GM19023 (cell line): ENCODE data around the gene CDK13.
A peak's percentile ranks its signal among the peaks of the same experiment; 100 is the strongest.
"Not testable (repeated sequence)": the region's sequence is repeated elsewhere in the genome, so short reads cannot be mapped to it uniquely, and the experiment has no call there.

Experiments used
- ATAC-seq: cut with Tn5 transposase; IDR thresholded peaks from one replicate; pipeline ENCODE4 v1.9.1; 2021; ENCODE audit warnings: mild to moderate bottlenecking, moderate library complexity; ENCODE audit not compliant: unreplicated experiment

The CDK13 gene

DNA sequence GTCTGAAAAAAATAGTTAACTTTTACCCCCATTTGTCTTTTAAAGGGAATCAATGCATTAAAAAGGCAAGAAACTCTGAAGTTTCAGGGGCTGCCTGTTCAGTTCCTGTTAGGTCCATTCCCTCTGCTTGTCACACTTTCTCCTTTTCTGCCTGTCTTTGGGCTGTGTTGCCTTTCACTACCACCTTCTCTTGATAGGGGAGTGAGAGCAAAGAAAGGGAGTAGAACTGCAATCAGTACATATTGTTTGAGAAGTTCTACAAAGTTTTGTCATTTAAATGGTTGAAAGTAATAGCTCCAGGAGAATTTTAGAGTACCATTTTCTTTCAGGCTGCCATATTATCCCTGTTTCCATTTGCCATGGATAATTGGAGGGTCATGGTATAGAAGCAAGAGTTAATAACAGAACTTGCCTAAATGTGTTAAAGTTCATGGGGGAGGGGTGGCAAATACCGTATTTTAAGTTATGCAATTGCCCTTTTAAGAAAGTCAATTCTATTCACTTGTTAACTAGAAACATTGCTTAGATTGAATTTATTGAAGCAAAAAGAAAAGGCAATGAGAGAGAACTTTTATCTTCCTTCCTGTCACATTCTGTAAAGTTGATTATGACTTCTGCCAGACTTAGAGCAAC is 145.8 kb downstream of the CDK13 start:
- ATAC-seq = no peak

DNA sequence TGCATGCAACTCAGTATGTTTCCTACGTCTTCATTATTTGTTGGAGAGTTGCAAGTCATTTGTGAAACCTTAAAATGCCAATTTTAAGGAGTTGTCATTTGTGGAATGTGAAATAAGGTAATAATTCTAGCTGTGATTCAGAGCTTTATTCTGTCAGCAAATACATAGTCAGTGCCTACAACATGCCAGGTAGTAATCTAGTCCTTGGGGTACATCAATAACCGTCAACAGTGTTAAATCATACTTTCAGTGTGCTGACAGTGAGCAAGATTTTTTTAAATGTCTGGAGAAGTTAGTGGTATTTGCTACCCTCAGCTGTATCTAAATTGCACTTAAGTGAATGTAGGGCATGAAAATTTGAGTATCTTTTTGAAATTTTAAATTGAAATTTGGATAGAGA is 147.7 kb downstream of the CDK13 start:
- no peak for ATAC-seq

DNA sequence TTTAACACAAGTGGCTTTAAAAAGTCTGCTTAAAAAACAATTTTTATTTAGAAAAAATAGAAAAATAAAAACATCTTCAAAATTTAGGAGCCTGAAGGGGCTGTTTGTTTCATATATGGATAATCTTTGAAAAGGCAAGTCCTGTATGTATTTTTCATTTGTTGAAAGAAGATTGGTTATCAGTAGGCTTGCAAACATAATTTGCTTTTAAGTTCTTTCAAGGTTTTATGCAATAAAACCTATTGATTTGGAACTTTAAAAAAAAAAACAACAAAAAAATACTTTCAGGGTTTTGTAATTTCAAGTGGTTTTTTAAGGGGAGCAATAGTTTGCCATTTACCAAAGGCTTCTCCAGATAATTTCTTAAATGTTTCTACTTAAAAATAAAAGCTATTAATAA is 148.8 kb downstream of the CDK13 start:
- ATAC-seq = no peak

DNA sequence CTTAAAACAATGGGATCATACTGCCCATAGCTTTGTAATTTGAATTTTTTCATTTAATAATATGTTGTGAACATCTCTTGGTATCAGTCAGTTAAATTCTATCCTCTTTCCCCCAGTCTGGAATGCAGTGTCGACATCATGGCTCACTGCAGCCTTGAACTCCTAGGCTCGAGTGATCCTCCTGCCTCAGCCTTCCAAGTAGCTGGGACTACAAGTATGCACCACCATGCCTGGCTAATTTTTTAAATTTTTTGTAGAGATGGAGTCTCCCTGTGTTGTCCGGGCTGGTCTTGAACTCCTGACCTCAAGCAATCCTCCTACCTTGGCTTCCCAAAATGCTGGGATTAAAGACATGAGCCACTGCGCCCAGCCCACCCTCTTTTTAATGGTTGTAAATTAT is 149.8 kb downstream of the CDK13 start:
- ATAC-seq = no peak

DNA sequence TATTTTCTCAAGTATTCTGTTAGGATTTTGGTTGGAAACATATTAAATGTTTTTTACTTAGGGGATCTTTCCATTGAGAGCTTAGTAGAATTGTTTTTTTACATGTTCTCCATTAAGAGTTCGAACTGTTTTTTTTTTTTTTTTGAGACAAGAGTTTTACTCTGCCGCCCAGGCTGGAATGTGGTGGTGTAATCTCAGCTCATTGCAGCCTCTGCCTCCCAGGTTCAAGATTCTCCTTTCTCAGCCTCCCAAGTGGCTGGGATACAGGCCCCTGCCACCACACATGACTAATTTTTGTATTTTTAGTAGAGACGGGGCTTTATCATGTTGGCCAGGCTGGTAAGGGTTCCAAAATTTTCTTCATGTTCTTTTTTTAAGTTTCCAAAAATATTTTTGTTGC is 151.1 kb downstream of the CDK13 start:
- ATAC-seq = no peak

DNA sequence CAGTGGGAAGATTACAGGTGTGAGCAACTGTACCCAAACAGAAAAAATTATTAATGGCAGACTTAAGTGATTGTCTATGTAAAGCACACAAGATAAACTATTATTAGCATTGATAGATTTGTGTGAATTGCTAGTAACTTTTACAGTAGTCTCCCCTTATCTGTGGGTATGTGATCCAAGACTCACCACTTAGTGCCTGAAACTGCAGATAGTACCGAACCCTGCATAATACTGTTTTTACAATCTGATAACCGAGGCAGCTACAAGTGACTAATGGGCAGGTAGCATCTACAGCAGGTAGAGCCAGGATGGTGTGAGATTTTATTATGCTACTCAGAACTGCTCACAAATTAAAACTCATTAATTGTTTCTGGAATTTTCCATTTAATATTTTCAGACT is 152.8 kb downstream of the CDK13 start:
- no peak for ATAC-seq

DNA sequence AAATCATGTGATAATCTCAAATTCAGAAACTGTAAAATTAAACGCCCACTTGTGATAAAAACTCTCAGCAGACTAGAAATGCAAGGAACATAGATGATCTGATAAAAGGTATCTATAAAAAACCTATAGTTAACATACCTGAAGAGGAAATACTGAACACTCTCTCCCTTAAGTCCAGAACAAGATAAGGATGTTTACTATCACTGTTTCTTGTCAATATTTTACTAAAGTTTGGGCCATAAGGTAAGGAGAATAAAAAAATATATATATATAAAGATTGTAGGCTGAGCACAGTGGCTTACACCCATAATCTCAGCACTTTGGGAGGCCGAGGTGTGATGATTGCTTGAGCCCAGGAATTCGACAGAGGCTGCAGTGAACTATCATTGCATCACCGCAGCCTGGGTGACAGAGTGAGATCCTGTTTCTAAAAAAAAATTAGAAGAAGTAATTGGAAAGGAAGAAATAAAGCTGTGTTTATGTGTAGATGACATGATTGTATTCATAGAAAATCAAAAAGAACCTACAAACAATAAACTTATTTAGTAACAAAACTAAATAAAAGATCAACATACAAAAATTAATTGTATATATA is 155.9 kb downstream of the CDK13 start:
- no peak for ATAC-seq

DNA sequence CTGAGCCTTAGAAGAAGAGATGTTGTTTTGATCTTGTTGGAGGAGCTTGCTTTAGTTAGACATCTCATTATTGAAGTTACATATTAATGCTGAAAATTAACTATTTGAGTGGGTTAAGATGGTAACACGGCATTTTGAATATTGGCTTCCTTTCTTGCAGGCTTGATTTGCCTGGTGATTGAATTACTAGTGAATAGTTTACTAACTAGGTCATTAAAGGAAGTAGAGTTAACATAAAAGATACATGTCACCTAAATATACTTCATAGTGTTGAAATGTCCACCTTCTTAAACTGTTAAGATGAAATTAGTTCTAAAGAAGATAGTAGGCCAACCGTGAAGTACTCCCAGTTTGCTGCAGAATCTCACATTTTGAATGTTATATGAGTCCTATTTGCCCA is 165.9 kb downstream of the CDK13 start:
- ATAC-seq = no peak

DNA sequence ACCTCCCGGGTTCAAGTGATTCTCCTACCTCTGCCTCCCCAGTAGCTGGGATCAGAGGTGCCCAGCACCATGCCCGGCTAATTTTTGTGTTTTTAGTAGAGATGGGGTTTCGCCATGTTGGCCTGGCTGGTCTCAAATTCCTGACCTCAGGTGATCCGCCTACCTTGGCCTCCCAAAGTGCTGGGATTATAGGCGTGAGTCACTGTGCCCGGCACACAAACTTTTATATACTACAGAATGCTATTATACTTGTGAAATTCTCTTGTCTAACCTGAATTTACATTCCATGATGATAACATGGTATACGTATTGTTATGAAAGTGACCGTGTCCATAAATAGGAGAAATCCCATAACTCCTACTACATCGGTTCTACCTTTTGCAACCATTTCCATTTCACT is 167.1 kb downstream of the CDK13 start:
- ATAC-seq = not testable (repeated sequence)

DNA sequence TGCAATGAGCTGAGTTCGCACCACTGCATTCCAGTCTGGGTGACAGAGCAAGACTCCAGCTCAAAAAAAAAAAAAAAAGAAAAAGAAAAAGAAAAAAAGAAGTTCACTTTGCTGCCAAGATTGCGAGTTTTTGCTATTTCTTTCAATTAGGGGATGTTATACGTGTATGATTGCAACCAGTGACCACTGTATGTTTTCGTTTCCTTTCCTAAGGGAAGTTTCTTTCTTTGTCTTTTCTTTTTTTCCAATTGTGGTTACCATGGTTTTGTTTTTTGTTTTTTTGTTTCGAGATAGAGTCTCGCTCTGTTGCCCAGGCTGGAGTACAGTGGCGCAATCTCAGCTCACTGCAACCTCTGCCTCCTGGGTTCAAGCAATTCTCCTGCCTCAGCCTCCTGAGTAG is 168.1 kb downstream of the CDK13 start:
- not testable (repeated sequence) for ATAC-seq

DNA sequence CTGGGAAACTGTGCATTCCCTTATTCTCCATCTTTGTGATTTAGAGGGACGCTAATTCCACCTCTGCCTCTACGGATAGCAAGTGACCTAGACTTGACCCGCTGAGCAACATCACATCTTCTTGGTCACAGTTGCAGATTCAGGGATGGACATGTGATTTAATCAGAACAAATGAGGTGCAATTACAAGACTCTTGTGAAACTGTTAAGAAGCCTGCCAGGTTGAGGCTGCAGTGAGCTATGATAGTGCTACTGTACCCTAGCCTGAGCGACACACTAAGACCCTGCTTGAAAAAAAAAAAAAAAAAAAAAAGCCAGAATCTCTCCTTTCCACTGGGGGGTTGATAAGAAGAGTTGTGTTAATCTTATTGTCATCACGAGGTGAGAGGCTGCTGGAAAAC is 170.0 kb downstream of the CDK13 start:
- ATAC-seq = no peak

DNA sequence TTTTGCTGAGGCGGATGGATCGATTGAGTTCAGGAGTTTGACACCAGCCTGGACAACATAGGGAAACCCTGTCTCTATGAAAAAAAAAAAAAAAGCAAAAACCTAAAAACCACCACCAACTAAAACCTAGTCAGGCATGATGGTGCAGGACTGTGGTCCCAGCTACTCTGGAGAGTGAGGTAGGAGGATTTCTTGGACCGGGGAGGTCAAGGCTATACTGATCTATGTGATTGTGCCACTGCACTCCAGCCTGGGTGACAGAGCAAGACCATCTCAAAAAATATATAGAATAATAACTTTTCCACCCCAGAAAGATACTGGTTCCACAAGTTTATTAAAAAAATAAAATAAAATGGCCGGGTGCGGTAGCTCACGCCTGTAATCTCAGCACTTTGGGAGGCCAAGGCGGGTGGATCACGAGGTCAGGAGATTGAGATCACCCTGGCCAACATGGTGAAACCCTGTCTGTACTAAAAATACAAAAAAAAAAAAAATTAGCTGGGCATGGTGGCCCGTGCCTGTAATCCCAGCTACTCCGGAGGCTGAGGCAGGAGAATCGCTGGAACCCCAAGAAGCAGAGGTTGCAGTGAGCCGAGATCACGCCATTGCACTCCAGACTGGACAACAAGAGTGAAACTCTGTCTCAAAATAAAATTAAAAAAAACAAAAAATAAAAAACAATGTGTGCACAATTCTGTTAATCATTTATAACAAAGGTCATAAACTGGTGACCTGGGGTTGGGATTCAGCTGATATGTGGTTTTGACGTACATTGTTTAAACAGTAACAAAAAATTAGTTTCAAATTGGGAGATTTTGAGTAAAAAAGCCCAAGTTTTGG is 172.3 kb downstream of the CDK13 start:
- not testable (repeated sequence) for ATAC-seq

DNA sequence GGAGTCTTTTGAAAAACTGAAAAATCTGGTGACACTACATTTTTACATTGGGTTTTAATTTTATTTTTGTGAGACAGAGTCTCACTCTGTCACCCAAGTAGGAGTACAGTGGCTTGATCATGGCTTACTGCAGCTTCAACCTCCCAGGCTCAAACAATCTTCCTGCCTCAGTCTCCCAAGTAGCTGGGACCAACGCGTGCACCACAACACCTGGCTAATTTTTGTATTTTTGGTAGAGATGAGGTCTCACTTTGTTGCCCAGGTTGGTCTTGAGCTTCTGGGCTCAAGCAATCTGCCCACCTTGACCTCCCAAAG is 172.8 kb downstream of the CDK13 start:
- no peak for ATAC-seq

DNA sequence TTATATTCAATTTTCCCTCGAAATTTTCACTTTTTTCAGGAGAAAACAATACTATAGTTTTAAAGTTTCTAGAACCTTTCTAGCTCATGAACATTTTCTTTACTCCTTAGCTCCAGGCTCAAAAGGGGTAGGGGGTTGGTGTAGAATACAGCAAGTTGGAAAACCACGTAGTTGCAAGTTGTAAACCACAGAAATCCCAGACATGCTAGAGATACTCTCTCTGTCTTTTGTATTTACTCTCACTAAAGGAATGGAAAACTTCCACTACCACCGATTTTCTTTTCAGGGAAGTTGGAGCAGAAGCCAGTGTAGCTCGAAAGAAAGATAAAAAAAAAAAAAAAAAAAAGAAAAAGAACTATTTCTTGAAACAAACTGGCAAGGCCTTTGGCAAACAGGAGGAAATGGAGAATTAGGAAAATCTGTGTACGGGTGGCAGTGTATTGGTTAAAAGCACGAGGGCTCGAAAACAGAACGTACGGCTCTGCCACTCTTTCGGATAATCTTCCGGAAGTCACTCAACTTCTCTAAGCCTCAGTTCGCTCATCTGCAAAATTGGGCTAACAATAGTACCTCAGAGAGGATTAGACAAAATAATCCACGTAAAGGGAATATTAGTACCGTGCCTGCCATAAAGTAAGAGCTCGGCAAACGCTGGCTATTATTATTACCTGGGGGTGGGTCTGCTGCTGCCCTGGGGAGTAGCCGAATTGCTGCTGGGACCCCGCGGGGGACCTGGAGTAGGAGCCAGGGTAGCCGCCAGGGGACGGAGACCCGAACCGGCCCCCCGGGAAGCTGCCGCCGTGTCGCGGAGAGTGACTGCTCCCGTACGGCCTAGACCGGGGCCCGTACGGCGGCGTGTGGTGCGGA is 183.7 kb downstream of the CDK13 start:
- peak; percentile 59 for ATAC-seq

DNA sequence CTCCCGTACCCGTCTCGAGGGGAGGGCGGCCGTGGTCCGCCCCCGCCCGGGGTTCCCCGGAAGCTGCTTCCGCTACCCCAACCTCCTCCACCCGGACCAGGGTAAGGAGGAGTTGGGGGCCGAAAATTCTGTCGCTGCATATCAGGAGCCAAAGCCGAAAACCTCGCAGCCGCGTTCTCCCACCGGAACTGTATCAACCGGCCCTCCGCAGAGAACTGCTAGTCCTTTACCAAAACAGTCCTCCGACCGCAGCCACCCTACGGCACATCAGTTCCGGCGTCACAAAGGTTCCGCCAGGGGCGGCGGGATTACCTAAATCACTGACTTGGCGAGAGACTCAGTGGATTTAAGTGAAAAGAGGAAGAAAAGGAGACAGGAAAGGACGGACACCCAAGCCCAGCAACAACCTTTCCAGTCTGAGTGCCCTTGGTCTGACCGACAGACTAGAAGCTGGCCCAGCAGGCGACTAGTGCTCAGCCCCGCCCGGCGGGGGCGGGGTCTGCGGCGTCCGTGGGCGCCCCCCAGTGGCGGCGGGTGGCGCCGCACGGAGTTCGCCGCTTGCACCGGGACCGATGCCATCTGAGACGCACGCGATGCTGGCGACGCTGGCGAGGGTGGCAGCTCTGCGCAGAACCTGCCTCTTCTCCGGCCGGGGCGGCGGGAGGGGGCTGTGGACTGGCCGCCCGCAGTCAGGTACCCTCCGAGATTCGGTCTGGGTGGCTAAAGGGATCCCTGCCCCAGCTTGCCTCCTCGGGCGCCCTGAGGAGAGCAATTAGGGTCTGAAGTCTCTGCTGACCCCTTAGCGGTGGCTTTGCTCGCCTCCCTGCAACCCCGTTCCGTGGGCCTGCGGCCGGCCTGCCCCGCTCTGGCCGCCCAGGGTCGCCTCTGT is 184.6 kb downstream of the CDK13 start, which contains the start of the genes MPLKIP and SUGCT:
TSS of gene MPLKIP (minus strand) at position 195 of the 889 bp plus-strand sequence. CDS start at position 140, 55 bp downstream.
TSS of gene SUGCT (plus strand) at position 578 of the 889 bp plus-strand sequence.
- ATAC-seq = peak; percentile 92

DNA sequence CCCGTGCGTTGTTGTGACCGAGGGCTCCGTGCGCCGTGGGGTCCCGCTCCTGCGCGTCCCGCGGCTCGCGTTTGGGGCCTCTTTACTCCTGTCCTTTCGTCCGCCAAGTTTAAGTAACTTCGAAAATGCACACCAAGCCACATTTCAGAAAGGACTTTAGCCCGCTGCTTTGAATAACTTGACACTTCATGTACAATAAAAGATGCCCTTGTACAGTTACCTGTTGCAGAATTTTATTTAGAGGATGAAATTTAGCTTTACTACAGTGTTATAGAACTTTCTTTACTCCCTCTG is 185.2 kb downstream of the CDK13 start:
- ATAC-seq = no peak

DNA sequence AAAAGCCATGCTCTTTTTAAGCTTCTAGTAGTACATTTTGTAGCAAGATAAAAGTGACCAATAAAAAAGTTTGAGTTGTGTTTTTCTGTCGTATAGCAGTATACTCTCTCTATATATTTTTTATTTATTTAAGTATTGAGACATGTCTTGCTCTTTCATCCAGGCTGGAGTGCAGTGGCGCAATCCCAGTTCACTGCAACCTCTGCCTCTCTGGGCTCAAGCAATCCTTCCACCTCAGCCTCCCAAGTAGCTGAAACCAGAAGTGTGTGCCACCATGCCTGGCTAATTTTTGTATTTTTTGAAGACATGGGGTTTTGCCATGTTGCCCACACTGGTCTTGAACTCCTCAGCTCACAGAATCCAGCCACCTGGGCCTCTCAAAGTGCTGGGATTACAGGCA is 187.5 kb downstream of the CDK13 start:
- ATAC-seq = no peak

DNA sequence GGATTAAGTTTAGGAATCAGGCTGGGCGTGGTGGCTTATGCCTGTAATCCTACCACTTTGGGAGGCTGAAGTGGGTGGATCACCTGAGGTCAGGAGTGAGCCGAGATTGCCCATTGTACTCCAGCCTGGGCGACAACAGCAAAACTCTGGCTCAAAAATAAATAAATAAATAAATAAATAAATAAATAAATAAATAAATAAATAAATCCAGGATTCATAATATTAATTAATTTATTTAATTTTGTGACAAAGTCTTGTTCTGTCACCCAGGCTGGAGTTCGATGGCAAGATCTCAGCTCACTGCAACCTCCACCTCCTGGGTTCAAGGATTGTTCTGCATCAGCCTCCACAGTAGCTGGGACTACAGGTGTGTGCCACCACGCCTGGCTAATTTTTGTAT is 188.9 kb downstream of the CDK13 start:
- no peak for ATAC-seq

DNA sequence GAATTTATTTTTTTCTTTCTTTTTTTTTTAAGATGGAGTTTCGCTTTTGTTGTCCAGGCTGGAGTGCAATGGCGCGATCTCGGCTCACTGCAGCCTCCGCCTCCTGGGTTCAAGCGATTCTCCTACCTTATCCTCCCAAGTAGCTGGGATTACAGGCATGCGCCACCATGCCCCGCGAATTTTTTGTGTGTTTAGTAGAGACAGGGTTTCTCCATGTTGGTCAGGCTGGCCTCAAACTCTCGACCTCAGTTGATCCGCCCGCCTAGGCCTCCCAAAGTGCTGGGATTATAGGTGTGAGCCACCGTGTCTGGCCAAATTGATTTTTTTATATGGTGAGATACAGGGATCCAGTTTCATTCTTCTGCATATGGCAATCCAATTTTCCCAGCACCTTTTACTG is 189.8 kb downstream of the CDK13 start:
- not testable (repeated sequence) for ATAC-seq

DNA sequence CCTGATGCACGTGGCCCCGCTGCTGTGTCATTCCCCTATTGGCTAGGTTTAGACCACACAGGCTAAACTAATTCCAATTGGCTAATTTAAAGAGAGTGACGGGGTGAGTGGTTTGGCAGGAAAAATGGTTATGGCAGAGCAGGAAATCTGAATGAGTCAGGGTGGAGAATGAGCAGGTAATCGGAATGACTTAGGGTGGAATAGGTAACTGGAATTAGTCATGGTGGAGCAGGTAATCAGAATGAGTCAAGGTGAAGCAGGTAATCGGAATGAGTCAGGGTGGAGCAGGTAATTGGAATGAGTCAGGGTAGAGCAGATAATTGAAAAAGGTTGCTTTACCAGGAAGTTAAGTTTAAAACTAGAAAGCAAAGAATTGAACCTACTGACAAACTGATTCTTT is 191.9 kb downstream of the CDK13 start:
- ATAC-seq = not testable (repeated sequence)
